ENCODE data around the gene LSM10. TPM values are rescaled to one million over a fixed set of nuclear protein-coding genes. Genes with fewer than 3 reads are reported as not detected.

LSM10 gene
- total and polyA plus RNA-seq, 9 of the 15 experiments (the other 6 are each of a cell fraction or from before 2014, with no cell fraction given): 13.2 to 146 (median 68.9) TPM

GRCh38 chr1:36397378-36398230, at the start of gene LSM10 (continued):
- no peak for TF ChIP-seq MBD1 (CRISPR knock-in tag; IDR thresholded peaks at IDR 0.05)
- TF ChIP-seq SOX6 (IDR thresholded peaks at IDR 0.05): peak; percentile 40; the same call in 1 of the 2 replicates
- no peak for TF ChIP-seq SMAD2 (IDR thresholded peaks at IDR 0.05; ENCODE audit: low read depth, low read length)
- no peak; a peak in 1 of 4 replicates for TF ChIP-seq MLLT1 (IDR thresholded peaks at IDR 0.05)
- peak; percentile 50 for TF ChIP-seq SMAD1 (IDR thresholded peaks at IDR 0.05; ENCODE audit: low read depth, low read length, partially characterized antibody)
- TF ChIP-seq TCF7L2 (IDR thresholded peaks at IDR 0.05; ENCODE audit: low read depth, low read length): no peak
- no peak for TF ChIP-seq DDX20 (tag; IDR thresholded peaks at IDR 0.05; ENCODE audit: low read depth)
- TF ChIP-seq ZKSCAN8 (CRISPR knock-in tag; IDR thresholded peaks at IDR 0.05): no peak
- TF ChIP-seq EGR1 (conservative IDR thresholded peaks at IDR 0.05): peak; percentile 70
- no peak for TF ChIP-seq ZC3H8 (IDR thresholded peaks at IDR 0.05)
- TF ChIP-seq SMARCB1 (IDR thresholded peaks at IDR 0.05; ENCODE audit: insufficient read length, low read depth): no peak
- TF ChIP-seq KAT2B (IDR thresholded peaks at IDR 0.05; ENCODE audit: low read depth, low read length): no peak
- no peak for TF ChIP-seq ID3 (CRISPR knock-in tag; IDR thresholded peaks at IDR 0.05)
- 0 out of 2 replicates have a peak, but pooled peaks have one; percentile 67 for TF ChIP-seq ID3 (tag; IDR thresholded peaks at IDR 0.05)
- TF ChIP-seq NR1H2 (CRISPR knock-in tag; IDR thresholded peaks at IDR 0.05): no peak
- no peak; the same call in 1 of the 2 replicates for TF ChIP-seq ERF (CRISPR knock-in tag; IDR thresholded peaks at IDR 0.05)
- no peak for TF ChIP-seq E4F1 (CRISPR knock-in tag; IDR thresholded peaks at IDR 0.05; ENCODE audit: borderline replicate concordance)
- no peak for TF ChIP-seq THRAP3 (IDR thresholded peaks at IDR 0.05; ENCODE audit: borderline replicate concordance)
- peak; percentile 69; the same call in 1 of the 2 replicates for TF ChIP-seq ELF2 (CRISPR knock-in tag; IDR thresholded peaks at IDR 0.05)
- TF ChIP-seq SAFB (IDR thresholded peaks at IDR 0.05; ENCODE audit: borderline replicate concordance, low read depth, low read length): no peak
- peak; percentile 76; the same call in 1 of the 2 replicates for TF ChIP-seq TFAP4 (CRISPR knock-in tag; IDR thresholded peaks at IDR 0.05; ENCODE audit: borderline replicate concordance)
- no peak for TF ChIP-seq ZNF507 (tag; conservative IDR thresholded peaks at IDR 0.05)

All from K562 (cell line).